ENCODE measurements around the gene MUC3A.

The MUC3A gene

DNA sequence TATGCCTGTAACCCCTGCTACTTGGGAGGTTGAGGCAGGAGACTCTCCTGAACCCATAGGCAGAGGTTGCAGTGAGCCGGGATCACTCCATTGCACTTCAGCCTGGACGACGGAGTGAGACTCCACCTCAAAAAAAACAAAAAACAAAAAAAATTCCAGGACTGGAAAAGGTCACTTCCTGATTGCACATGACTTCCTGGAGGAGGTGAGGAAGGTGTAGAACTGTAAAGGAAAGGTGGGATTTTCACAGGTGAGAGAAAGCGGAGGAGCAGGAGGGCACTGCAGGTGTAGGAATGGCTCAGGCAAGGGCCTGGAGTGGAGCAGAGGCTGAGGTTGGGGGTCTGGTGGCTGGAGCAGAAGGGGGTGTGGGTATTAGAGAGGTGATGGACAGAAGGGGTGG, 3.2 kb upstream of the MUC3A start:
- Histone ChIP-seq H2AK5ac (ENCODE audit: low read depth, low read length) (no peak overlapping the region), H3K23ac (ENCODE audit: low read depth, low read length, poor library complexity) (no peak overlapping the region), H3K4me3 (ENCODE audit: low read length in 2 of 2) (no peak overlapping the region), H4K91ac (ENCODE audit: low read depth, low read length, poor library complexity) (no peak overlapping the region), H2BK5ac (ENCODE audit: low read length) (no peak overlapping the region), H3K4me1 (ENCODE audit: control insufficient read depth in 2 of 2, insufficient read depth in 1 of 2, low read depth in 1 of 2, low read length in 2 of 2) (peaks cover 2 to 13% of the 10 kb centered on the region in 2 donors), H2BK15ac (ENCODE audit: low read length) (no peak overlapping the region), H4K8ac (ENCODE audit: low read depth, low read length) (no peak overlapping the region), H3K18ac (ENCODE audit: low read length) (no peak overlapping the region), H3K9me3 (replicated peaks in 1 of 2; ENCODE audit: control insufficient read depth in 2 of 2, insufficient read depth in 1 of 2, low read depth in 1 of 2, low read length in 2 of 2) (no peaks in the 10 kb centered on the region), H3K14ac (ENCODE audit: low read length) (no peak overlapping the region), H3K9ac (ENCODE audit: low read depth, low read length, poor library complexity) (no peak overlapping the region), H3K27ac (replicated peaks; ENCODE audit: low read length) (no peak overlapping the region), H3K79me1 (ENCODE audit: low read depth, low read length) (no peaks in the 10 kb centered on the region), H2BK120ac (ENCODE audit: low read depth, low read length) (no peak overlapping the region), H3K27me3 (ENCODE audit: control insufficient read depth in 3 of 3, insufficient read depth in 3 of 3, low read depth in 1 of 3, low read length in 3 of 3) (peaks cover 0 to 17% (median 9%) of the 10 kb centered on the region in 3 experiments), H3K36me3 (replicated peaks in 1 of 2; ENCODE audit: control insufficient read depth in 2 of 2, insufficient read depth in 2 of 2, low read length in 2 of 2) (no peaks in the 10 kb centered on the region), H2BK12ac (ENCODE audit: low read length) (no peak overlapping the region), H3K4ac (ENCODE audit: low read length) (no peak overlapping the region), H2AFZ (ENCODE audit: low read length) (no peak overlapping the region), H3K4me2 (ENCODE audit: insufficient read depth, low read length, poor library complexity, severe bottlenecking) (no peak overlapping the region)
- no peak for DNase-seq (ENCODE audit: low spot score)
- no CpG with 5 or more reads among the region's 4 CpGs for WGBS, 2 donors (ENCODE audit: extremely low coverage in 2 of 2, insufficient read length in 2 of 2, insufficient replicate concordance in 1 of 2)

DNA sequence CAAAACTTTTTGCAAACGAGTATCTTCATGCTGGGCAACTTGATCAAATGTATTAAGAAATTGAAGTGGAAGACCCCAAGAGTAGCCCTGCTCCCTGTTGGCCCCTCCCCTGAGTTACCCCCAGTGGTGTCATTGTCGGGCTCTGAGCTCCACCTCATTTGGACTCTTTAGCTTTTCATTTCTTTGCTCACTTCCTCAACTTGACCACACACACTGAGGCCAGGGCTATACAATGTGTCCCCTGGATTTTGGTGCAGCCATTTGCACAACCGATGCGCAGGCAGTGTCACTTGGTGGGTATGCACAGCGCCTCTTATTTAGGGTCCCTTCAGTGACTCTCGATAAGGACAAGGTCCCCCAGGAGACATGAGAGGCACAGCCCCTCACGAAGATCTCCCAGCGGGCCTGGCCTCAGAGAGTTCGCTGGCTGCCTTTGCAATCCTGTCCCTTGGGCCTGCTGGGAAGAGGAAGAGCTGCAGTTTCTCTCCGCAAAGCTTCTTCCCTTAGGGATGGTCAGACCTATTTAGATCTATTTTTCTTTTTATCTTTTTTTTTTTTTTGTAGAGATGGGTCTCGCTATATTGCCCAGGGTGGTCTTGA, 2.5 kb upstream of the MUC3A start:
- no peak overlapping the region for H3K4me3 ChIP-seq (ENCODE audit: low read length in 2 of 2)
- no peak overlapping the region for H3K23ac ChIP-seq (ENCODE audit: low read depth, low read length, poor library complexity)
- H4K91ac ChIP-seq (ENCODE audit: low read depth, low read length, poor library complexity) = no peak overlapping the region
- no peak overlapping the region for H3K4me2 ChIP-seq (ENCODE audit: insufficient read depth, low read length, poor library complexity, severe bottlenecking)
- peaks cover 2 to 13% of the 10 kb centered on the region in 2 donors for H3K4me1 ChIP-seq (ENCODE audit: control insufficient read depth in 2 of 2, insufficient read depth in 1 of 2, low read depth in 1 of 2, low read length in 2 of 2)
- H3K9ac ChIP-seq (ENCODE audit: low read depth, low read length, poor library complexity) = no peak overlapping the region
- no peak overlapping the region for H3K4ac ChIP-seq (ENCODE audit: low read length)
- H2AFZ ChIP-seq (ENCODE audit: low read length) = no peak overlapping the region
- no peaks in the 10 kb centered on the region for H3K79me1 ChIP-seq (ENCODE audit: low read depth, low read length)
- H3K9me3 ChIP-seq (replicated peaks in 1 of 2; ENCODE audit: control insufficient read depth in 2 of 2, insufficient read depth in 1 of 2, low read depth in 1 of 2, low read length in 2 of 2) = no peaks in the 10 kb centered on the region
- H2BK15ac ChIP-seq (ENCODE audit: low read length) = no peak overlapping the region
- H3K36me3 ChIP-seq (replicated peaks in 1 of 2; ENCODE audit: control insufficient read depth in 2 of 2, insufficient read depth in 2 of 2, low read length in 2 of 2) = no peaks in the 10 kb centered on the region
- H2AK5ac ChIP-seq (ENCODE audit: low read depth, low read length) = no peak overlapping the region
- H3K27ac ChIP-seq (replicated peaks; ENCODE audit: low read length) = no peak overlapping the region
- H3K18ac ChIP-seq (ENCODE audit: low read length) = no peak overlapping the region
- no peak for DNase-seq (ENCODE audit: low spot score)
- H3K14ac ChIP-seq (ENCODE audit: low read length) = no peak overlapping the region
- H3K27me3 ChIP-seq (ENCODE audit: control insufficient read depth in 3 of 3, insufficient read depth in 3 of 3, low read depth in 1 of 3, low read length in 3 of 3) = peaks cover 0 to 17% (median 9%) of the 10 kb centered on the region in 3 experiments
- H4K8ac ChIP-seq (ENCODE audit: low read depth, low read length) = no peak overlapping the region
- no peak overlapping the region for H2BK5ac ChIP-seq (ENCODE audit: low read length)
- no peak overlapping the region for H2BK12ac ChIP-seq (ENCODE audit: low read length)
- no CpG with 5 or more reads among the region's 11 CpGs for WGBS, 2 donors (ENCODE audit: extremely low coverage in 2 of 2, insufficient read length in 2 of 2, insufficient replicate concordance in 1 of 2)
- H2BK120ac ChIP-seq (ENCODE audit: low read depth, low read length) = no peak overlapping the region

DNA sequence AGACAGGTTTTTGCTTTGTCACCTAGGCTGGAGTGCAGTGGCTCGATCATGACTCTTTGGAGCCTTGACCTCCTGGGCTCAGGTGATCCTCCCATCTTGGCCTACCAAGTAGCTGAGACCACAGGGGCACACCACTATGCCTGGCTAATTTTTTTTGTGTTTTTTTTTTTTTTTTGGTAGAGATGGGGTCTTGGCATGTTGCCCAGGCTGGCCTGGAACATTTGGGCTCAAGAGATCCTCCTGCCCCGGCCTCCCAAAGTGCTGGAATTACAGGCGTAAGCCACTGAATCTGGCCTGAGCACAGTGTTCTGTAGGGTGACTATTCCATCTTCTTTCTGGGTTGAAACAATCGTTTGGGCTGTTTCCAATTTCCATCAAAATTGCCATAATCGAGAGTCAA, 1.5 kb upstream of the MUC3A start:
- no peak overlapping the region for H3K14ac ChIP-seq (ENCODE audit: low read length)
- no peak overlapping the region for H3K23ac ChIP-seq (ENCODE audit: low read depth, low read length, poor library complexity)
- H3K4me1 ChIP-seq (ENCODE audit: control insufficient read depth in 2 of 2, insufficient read depth in 1 of 2, low read depth in 1 of 2, low read length in 2 of 2) = peaks cover 2 to 13% of the 10 kb centered on the region in 2 donors
- H3K36me3 ChIP-seq (replicated peaks in 1 of 2; ENCODE audit: control insufficient read depth in 2 of 2, insufficient read depth in 2 of 2, low read length in 2 of 2) = no peaks in the 10 kb centered on the region
- H3K79me1 ChIP-seq (ENCODE audit: low read depth, low read length) = no peaks in the 10 kb centered on the region
- H2BK120ac ChIP-seq (ENCODE audit: low read depth, low read length) = no peak overlapping the region
- H2BK12ac ChIP-seq (ENCODE audit: low read length) = no peak overlapping the region
- DNase-seq (ENCODE audit: low spot score) = no peak
- H2BK5ac ChIP-seq (ENCODE audit: low read length) = no peak overlapping the region
- H3K4me2 ChIP-seq (ENCODE audit: insufficient read depth, low read length, poor library complexity, severe bottlenecking) = no peak overlapping the region
- H3K18ac ChIP-seq (ENCODE audit: low read length) = no peak overlapping the region
- H4K91ac ChIP-seq (ENCODE audit: low read depth, low read length, poor library complexity) = no peak overlapping the region
- WGBS, 2 donors (ENCODE audit: extremely low coverage in 2 of 2, insufficient read length in 2 of 2, insufficient replicate concordance in 1 of 2) = no CpG with 5 or more reads among the region's 5 CpGs
- H3K9ac ChIP-seq (ENCODE audit: low read depth, low read length, poor library complexity) = no peak overlapping the region
- no peak overlapping the region for H3K4me3 ChIP-seq (ENCODE audit: low read length in 2 of 2)
- H3K27me3 ChIP-seq (ENCODE audit: control insufficient read depth in 3 of 3, insufficient read depth in 3 of 3, low read depth in 1 of 3, low read length in 3 of 3) = peaks cover 0 to 17% (median 9%) of the 10 kb centered on the region in 3 experiments
- H4K8ac ChIP-seq (ENCODE audit: low read depth, low read length) = no peak overlapping the region
- no peak overlapping the region for H2BK15ac ChIP-seq (ENCODE audit: low read length)
- peaks cover 0 to 2% of the 10 kb centered on the region in 2 donors for H3K9me3 ChIP-seq (replicated peaks in 1 of 2; ENCODE audit: control insufficient read depth in 2 of 2, insufficient read depth in 1 of 2, low read depth in 1 of 2, low read length in 2 of 2)
- no peak overlapping the region for H2AK5ac ChIP-seq (ENCODE audit: low read depth, low read length)
- H3K27ac ChIP-seq (replicated peaks; ENCODE audit: low read length) = no peak overlapping the region
- no peak overlapping the region for H2AFZ ChIP-seq (ENCODE audit: low read length)
- no peak overlapping the region for H3K4ac ChIP-seq (ENCODE audit: low read length)

DNA sequence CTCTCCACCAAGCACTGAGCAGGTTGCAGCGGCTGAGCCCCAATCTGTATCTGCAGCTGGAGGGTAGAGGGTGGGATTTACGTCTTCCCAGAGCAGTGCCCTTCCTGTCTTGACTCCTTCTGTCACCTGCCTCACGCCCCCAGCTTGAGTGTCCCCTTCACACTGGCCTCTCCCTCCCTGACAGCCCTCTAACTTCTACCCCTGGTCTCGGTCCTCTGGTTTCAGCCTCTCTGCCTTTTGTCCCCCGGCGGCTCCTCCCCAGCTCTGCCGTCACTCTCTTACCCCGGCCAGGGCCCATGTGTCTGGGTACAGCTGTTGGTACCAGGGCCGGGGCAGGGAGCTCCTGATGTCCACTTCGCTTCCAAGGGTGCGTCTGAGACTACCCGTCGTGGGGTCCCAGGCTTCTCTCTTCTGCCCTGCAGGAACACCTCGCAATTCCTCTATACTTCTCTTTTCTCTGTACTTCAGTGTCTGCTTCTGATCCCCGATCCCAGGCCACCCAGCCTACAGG, 654 bp downstream of the MUC3A start:
- Histone ChIP-seq H4K8ac (ENCODE audit: low read depth, low read length) (no peak overlapping the region), H3K27me3 (ENCODE audit: control insufficient read depth in 3 of 3, insufficient read depth in 3 of 3, low read depth in 1 of 3, low read length in 3 of 3) (peaks cover 0 to 17% (median 9%) of the 10 kb centered on the region in 3 experiments), H3K18ac (ENCODE audit: low read length) (peak overlapping the region; percentile 23), H2BK120ac (ENCODE audit: low read depth, low read length) (no peak overlapping the region), H3K79me1 (ENCODE audit: low read depth, low read length) (no peaks in the 10 kb centered on the region), H2AK5ac (ENCODE audit: low read depth, low read length) (no peak overlapping the region), H3K9ac (ENCODE audit: low read depth, low read length, poor library complexity) (no peak overlapping the region), H3K14ac (ENCODE audit: low read length) (no peak overlapping the region), H2BK12ac (ENCODE audit: low read length) (no peak overlapping the region), H3K4me3 (ENCODE audit: low read length in 2 of 2) (no peak overlapping the region), H2BK15ac (ENCODE audit: low read length) (peak overlapping the region; percentile 57), H3K27ac (replicated peaks; ENCODE audit: low read length) (no peak overlapping the region), H4K91ac (ENCODE audit: low read depth, low read length, poor library complexity) (no peak overlapping the region), H3K4me2 (ENCODE audit: insufficient read depth, low read length, poor library complexity, severe bottlenecking) (no peak overlapping the region), H3K4me1 (ENCODE audit: control insufficient read depth in 2 of 2, insufficient read depth in 1 of 2, low read depth in 1 of 2, low read length in 2 of 2) (peaks cover 2 to 13% of the 10 kb centered on the region in 2 donors), H3K23ac (ENCODE audit: low read depth, low read length, poor library complexity) (peak overlapping the region; percentile 35), H2BK5ac (ENCODE audit: low read length) (peak overlapping the region; percentile 56), H3K36me3 (replicated peaks in 1 of 2; ENCODE audit: control insufficient read depth in 2 of 2, insufficient read depth in 2 of 2, low read length in 2 of 2) (no peaks in the 10 kb centered on the region), H2AFZ (ENCODE audit: low read length) (peak overlapping the region; percentile 43), H3K9me3 (replicated peaks in 1 of 2; ENCODE audit: control insufficient read depth in 2 of 2, insufficient read depth in 1 of 2, low read depth in 1 of 2, low read length in 2 of 2) (peaks cover 0 to 2% of the 10 kb centered on the region in 2 donors), H3K4ac (ENCODE audit: low read length) (no peak overlapping the region)
- no peak for DNase-seq (ENCODE audit: low spot score)
- no CpG with 5 or more reads among the region's 15 CpGs for WGBS, 2 donors (ENCODE audit: extremely low coverage in 2 of 2, insufficient read length in 2 of 2, insufficient replicate concordance in 1 of 2)
